Activated naive CD4-positive, alpha-beta T cell treated with anti-CD3 and anti-CD28 coated beads for 36 hours (primary cell): Measurements from ENCODE around the gene TLL2. TPM values are rescaled to one million over a fixed set of nuclear protein-coding genes. Genes with fewer than 3 reads are reported as not detected.

Experiments used
- CTCF ChIA-PET: fragments of 350-600 bp; sonication (Branson Sonifier 250); formaldehyde crosslinking; loops from one replicate; lab custom pipeline; 2021; ENCODE audit warnings: antibody characterized with exemption; lab: Charles Lee
- DNase-seq: peaks from one replicate; pipeline ENCODE4 v3.0.0-alpha.2; 2020
- H3K27ac Mint-ChIP-seq: one replicate; pipeline ENCODE4 v1.8.0; 2021; ENCODE audit warnings: mild to moderate bottlenecking, mixed read lengths
- H3K27me3 Mint-ChIP-seq: one replicate; pipeline ENCODE4 v1.8.0; 2021; ENCODE audit warnings: low read depth, mixed read lengths
- H3K36me3 Mint-ChIP-seq: one replicate; pipeline ENCODE4 v1.8.0; 2021; ENCODE audit warnings: low read depth, mixed read lengths
- H3K4me1 Mint-ChIP-seq: one replicate; pipeline ENCODE4 v1.8.0; 2021; ENCODE audit warnings: low read depth, mixed read lengths
- H3K4me3 Mint-ChIP-seq: one replicate; pipeline ENCODE4 v1.8.0; 2021; ENCODE audit warnings: mild to moderate bottlenecking, moderate library complexity, mixed read lengths
- H3K9me3 Mint-ChIP-seq: one replicate; pipeline ENCODE4 v1.8.0; 2021; ENCODE audit warnings: mixed read lengths
- intact Hi-C: fragments of 100-400 bp; cut with micrococcal nuclease; formaldehyde crosslinking; loops from one replicate; pipeline ENCODE4 v1.15.1; 2023
- total RNA-seq, 2 experiments: library from RNA; stranded (reverse); gene quantifications; one replicate each; pipeline ENCODE4 v1.2.3, GENCODE V29; 2021

Gene TLL2
- total RNA-seq, 2 experiments from 2014 or later: 0.07 TPM; not detected in 1

DNA sequence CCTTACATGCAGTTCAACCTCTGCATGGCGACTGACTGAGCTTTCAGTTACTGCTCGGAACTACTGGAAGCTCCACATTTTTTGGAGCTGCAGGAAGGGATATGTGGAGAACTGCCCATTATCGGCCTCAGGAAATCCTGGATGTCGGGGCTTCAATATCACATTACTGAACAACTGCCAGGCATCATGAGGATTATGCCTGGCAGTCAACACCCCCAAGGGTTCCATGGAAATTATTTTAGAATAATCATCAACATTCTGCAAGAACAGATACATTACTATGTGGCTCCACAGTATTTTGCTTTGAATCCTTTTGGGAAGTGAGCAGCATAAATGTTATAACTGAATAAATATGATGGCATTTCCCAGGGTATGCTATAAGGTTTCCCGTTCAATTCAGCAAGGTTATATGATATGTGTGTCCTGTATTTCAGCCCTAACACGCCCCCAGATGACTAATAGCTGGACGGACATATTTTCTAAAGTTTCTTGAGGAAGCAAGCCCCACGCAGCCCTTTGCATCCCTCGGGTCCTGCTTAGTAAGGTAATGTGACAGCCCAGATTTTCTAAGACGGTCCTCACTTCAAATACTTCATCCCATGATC lies 101.9 kb downstream of the TLL2 start:
- Mint-ChIP-seq H3K4me3 (no peak overlapping the region), H3K36me3 (no peaks in the 10 kb centered on the region), H3K9me3 (no peaks in the 10 kb centered on the region), H3K27me3 (peaks cover 12% of the 10 kb centered on the region), H3K4me1 (no peaks in the 10 kb centered on the region), H3K27ac (no peak overlapping the region)
- no peak for DNase-seq
- intact Hi-C loops: no loop called here
- CTCF ChIA-PET: interaction anchor here (0.6 to 1.4 kb wide), 4 partner anchors 37 to 661 kb away, joined by 3 to 4 read pairs (median 3); partner anchors contain the start of gene TLL2

DNA sequence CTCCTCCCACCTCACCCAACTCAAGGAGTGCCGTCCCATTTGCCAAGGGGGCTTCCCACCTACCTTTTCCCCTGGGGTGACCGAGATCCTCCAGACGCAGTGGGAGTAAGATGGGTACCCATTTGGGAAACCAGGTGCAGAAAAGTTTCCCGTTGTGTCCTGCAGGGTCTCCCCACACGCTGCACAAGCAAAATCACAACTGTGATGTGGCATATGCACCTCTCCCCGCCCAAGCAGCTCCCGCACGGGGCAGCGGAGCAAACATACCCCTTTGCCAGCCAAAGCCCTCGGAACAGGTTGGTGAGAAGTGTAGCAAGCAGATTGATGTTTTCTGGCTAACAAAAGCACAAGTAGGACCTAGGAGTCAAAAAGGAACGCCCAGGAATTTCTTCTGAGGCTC lies 103.4 kb downstream of the TLL2 start:
- CTCF ChIA-PET: no interaction called here
- Mint-ChIP-seq H3K4me3 (no peak overlapping the region), H3K36me3 (no peaks in the 10 kb centered on the region), H3K9me3 (no peaks in the 10 kb centered on the region), H3K4me1 (no peaks in the 10 kb centered on the region), H3K27me3 (peaks cover 19% of the 10 kb centered on the region), H3K27ac (no peak overlapping the region)
- no peak for DNase-seq
- intact Hi-C loops: no loop called here

DNA sequence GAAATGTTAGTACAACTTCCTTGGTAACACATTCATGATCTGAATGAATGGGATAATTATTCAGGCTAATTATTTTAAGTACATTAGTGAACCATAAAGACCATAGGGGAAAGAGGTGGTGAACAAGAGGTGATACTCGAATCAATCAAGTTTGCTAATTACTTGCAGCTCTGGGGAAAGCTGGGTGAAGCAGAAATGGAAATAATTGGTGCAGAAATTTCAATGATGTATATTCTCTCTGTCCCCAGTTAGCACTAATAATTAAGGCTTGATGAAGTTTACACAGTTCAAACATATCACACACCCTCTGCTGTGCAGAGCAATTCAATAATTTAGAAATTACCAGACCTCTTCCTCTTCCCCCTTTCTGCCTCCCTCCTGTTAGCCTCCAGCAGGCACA lies 105.5 kb downstream of the TLL2 start:
- CTCF ChIA-PET: no interaction called here

DNA sequence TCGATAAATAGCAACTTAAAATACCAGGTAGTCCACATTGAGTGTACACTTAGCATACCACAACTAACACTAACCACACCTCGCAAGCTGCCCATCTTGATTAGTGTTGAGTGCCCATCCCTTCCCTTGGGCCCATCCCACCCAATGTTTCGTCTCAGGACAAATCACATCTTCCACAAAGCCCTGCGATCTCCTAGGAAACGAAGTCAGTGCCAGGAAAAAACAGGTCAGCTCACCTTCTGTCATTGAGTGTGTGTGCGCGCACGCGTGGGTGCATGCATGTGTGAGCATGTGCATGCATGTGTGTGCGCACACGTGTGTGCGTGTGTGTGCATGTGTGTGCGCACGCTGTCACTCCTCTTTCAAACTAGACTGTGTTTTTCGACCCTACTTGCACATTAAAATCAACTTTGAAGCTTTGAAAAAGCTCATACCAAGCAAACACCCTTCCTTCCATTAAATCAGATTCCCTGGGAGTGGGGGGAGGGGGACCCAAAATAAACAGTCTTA lies 106.1 kb downstream of the TLL2 start:
- Mint-ChIP-seq H3K36me3 (no peaks in the 10 kb centered on the region), H3K4me3 (no peak overlapping the region), H3K4me1 (no peaks in the 10 kb centered on the region), H3K9me3 (no peaks in the 10 kb centered on the region), H3K27me3 (peaks cover 16% of the 10 kb centered on the region), H3K27ac (no peak overlapping the region)
- DNase-seq: no peak
- intact Hi-C loops: no loop called here
- CTCF ChIA-PET: interaction anchor here (0.6 kb wide), 1 partner anchor 33 kb away, joined by 3 read pairs; no protein-coding TSS in a partner anchor

More for the DNA sequence above, 105.5 kb downstream of the TLL2 start:
- H3K4me1 Mint-ChIP-seq: no peaks in the 10 kb centered on the region
- no peak overlapping the region for H3K27ac Mint-ChIP-seq
- no peak for DNase-seq
- no peaks in the 10 kb centered on the region for H3K9me3 Mint-ChIP-seq
- H3K36me3 Mint-ChIP-seq: no peaks in the 10 kb centered on the region
- H3K27me3 Mint-ChIP-seq: peaks cover 19% of the 10 kb centered on the region
- intact Hi-C loops: no loop called here
- no peak overlapping the region for H3K4me3 Mint-ChIP-seq

DNA sequence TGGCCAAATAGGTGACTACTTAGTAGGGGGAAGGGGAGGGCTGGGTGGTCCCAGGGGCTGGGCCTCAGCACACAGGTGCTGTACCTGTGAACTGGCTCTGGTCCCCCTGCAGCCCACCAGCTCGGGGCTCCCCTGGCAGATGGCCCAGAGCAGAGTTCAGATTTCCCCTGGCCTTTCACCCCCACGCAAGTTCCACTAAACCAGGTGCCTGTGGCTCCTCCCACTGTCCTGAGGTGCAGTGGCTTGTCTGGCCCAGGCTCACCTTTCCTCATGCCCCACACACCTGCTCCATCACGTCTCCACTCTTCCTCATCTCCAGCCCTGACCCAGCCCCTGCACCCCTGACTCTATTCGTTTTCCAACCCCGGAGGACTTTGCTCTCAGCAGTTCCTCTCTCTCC lies 107.6 kb downstream of the TLL2 start:
- CTCF ChIA-PET: no interaction called here
- intact Hi-C loops: no loop called here

DNA sequence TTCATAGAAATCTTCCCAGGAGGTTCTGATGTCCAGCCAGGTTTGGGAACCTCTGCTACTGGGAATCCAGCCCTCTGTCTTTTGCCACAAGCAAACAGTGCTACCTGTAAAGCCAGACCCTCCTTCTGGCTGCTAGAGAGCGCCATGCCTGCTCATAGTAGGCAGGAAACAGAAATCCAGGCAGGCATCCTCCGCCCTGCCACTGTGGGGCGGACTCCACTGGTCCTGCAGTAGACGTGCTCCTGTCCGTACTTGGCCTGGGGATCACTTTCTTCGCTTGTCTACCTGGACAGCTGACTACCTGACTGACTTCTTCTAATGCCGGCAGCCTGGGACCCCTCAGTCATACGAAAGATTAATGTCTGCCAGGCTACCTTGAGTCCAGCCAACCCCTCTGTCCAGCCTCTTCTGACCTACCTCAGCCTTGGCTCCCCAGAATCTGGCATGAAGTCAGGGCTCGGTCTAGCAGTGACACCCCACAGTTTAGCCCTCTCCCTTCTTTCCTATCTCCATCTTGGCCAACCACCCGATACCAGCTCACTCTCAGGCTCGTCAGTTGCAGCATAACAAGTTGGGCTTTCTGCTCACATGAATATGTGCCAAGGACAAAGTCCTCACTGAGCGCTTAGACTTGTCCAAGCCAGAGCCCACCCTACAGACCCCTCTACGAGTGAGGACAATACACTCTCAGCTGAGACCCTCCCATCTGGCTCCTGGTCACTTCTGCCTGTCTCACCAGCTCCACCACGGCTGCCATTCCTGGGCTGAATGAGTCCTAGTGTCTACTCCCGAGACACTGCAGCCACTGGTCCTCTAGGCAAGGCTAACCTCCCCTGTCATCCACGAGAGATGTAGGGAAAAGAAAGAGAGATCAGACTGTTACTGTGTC lies 111.1 kb downstream of the TLL2 start:
- CTCF ChIA-PET: interaction anchor here (0.6 kb wide), 1 partner anchor 22 kb away, joined by 3 read pairs; no protein-coding TSS in a partner anchor

More for the DNA sequence above, 107.6 kb downstream of the TLL2 start:
- Mint-ChIP-seq H3K9me3 (no peaks in the 10 kb centered on the region), H3K4me1 (no peaks in the 10 kb centered on the region), H3K27ac (no peak overlapping the region), H3K27me3 (peaks cover 19% of the 10 kb centered on the region), H3K4me3 (no peak overlapping the region), H3K36me3 (no peaks in the 10 kb centered on the region)
- no peak for DNase-seq

DNA sequence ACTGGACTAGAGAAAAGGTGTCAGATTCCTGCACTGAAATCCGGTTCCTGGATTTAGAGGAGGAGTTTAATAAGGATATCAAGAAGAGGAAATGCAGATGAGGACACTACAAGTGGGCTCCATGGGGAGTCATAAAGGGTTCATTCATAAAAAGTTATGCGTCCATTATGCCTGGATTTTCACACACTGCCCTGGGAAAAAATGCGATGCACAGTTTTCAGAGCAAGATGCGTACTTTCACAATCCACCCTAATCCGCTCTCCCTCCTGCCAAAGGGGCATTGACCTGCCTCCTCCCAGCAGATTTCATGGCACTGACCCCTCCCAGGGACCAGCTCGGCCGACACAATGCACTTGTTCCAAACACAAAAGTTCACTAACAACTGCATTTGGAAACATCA lies 112.7 kb downstream of the TLL2 start:
- Mint-ChIP-seq H3K27me3 (peaks cover 21% of the 10 kb centered on the region), H3K4me1 (no peaks in the 10 kb centered on the region), H3K4me3 (no peak overlapping the region), H3K27ac (no peak overlapping the region), H3K9me3 (no peaks in the 10 kb centered on the region), H3K36me3 (no peaks in the 10 kb centered on the region)
- CTCF ChIA-PET: no interaction called here
- DNase-seq: no peak
- intact Hi-C loops: no loop called here

More for the DNA sequence above, 111.1 kb downstream of the TLL2 start:
- H3K9me3 Mint-ChIP-seq: no peaks in the 10 kb centered on the region
- no peaks in the 10 kb centered on the region for H3K4me1 Mint-ChIP-seq
- DNase-seq: no peak
- H3K4me3 Mint-ChIP-seq: no peak overlapping the region
- intact Hi-C loops: no loop called here
- H3K27me3 Mint-ChIP-seq: peaks cover 25% of the 10 kb centered on the region
- H3K27ac Mint-ChIP-seq: no peak overlapping the region
- H3K36me3 Mint-ChIP-seq: no peaks in the 10 kb centered on the region

DNA sequence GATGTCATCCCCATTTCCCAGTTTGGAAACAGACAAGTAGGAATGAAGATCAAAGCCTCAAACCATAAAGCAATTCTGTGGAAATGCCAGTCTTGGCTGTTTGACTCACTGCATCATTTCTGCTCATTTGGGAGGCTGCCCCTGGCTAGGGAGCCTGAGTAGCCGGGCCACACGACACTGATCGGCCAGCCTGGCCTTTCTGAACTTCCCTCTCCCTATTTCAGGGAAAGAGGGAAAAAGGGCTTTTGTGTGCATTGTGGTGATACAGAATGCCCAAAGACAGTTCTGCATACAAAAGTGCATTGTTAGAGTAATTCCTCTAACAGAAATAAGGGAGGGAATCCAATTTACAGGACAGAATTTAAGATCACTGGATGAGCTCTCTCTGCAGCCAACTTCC lies 113.3 kb downstream of the TLL2 start:
- H3K27me3 Mint-ChIP-seq: peaks cover 21% of the 10 kb centered on the region
- intact Hi-C loops: no loop called here
- no peaks in the 10 kb centered on the region for H3K36me3 Mint-ChIP-seq
- CTCF ChIA-PET: no interaction called here
- no peak for DNase-seq
- no peak overlapping the region for H3K27ac Mint-ChIP-seq
- H3K4me3 Mint-ChIP-seq: no peak overlapping the region
- H3K9me3 Mint-ChIP-seq: no peaks in the 10 kb centered on the region
- H3K4me1 Mint-ChIP-seq: no peaks in the 10 kb centered on the region

DNA sequence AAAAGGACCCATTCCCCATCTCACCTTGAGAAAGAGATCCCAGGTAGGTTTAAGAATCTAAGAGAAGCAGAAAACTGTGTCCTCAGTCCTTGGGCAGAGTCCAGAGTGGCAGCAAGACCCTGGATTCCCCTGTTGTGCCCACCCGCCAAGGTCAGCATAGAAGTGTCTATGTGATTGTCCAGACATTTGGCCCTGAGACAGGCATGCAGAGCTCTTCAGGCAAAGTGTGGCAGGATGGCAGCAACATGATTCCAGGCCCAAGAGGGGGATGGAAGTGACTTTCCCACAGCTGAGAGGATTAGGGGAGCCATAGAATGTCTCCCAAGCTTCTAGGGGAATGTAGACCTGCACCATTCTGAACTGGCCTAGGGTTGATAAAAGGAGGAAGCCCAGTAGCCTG lies 115.8 kb downstream of the TLL2 start:
- intact Hi-C loops: loop anchor here (5.0 kb wide), 2 partner anchors 244 to 629 kb away; no protein-coding TSS in a partner anchor
- CTCF ChIA-PET: interaction anchor here (0.6 to 4.1 kb wide), 2 partner anchors 23 to 120 kb away, joined by 3 to 20 read pairs; no protein-coding TSS in a partner anchor
- Mint-ChIP-seq H3K9me3 (no peaks in the 10 kb centered on the region), H3K27me3 (peaks cover 21% of the 10 kb centered on the region), H3K4me3 (no peak overlapping the region), H3K27ac (no peak overlapping the region), H3K36me3 (no peaks in the 10 kb centered on the region), H3K4me1 (no peaks in the 10 kb centered on the region)
- no peak for DNase-seq

DNA sequence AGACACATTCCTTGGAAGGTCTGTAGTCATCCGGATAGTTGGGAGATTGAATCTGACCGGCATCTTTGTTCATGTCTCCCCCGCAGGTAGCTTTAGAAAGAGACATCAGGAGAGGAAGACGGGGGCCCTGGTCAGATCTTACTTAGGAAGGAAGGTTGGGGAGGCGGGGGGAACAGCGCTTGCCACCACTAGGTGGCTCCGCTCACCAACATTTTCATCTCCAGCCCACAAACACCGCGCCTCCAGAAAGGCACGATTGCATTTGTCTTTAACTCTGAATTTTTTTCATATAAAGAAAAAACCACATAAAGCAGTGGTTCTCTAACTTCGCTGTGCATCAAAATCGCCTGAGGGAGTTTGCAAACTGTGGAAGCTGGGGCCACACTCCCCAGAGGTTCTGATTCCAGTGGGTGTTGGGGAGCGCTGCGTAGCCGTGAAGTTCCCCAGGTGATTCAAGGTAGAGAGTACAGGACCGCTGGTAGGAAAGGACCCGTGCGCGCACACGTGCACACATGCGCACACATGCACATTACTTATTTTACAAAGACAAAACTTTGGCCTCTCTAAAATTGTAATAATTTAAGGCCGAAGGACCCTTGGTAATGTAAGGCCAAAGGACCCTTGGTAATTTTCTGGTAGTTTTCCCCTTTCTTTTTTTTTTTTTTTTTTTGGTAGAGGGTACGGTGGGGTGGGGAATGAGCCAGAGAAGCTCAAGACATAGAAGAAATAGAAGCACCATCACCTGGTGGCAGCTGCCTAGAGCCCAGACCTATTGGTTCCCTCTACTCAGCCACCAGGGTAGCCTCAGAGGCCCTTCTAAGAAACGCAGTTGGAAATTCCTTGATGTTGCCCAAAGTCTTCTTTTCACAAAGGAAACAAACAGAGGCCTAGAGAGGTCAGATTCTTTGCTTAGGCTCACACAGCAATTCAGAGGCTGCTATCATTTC lies 117.5 kb downstream of the TLL2 start:
- H3K4me1 Mint-ChIP-seq: no peaks in the 10 kb centered on the region
- H3K36me3 Mint-ChIP-seq: no peaks in the 10 kb centered on the region
- CTCF ChIA-PET: interaction anchor here (0.6 to 4.1 kb wide), 13 partner anchors 10 to 1644 kb away, joined by 3 to 20 read pairs (median 4); partner anchors contain the start of gene TLL2
- no peaks in the 10 kb centered on the region for H3K9me3 Mint-ChIP-seq
- peak overlapping the region; percentile 28 for H3K4me3 Mint-ChIP-seq
- peak; percentile 75 for DNase-seq
- H3K27ac Mint-ChIP-seq: no peak overlapping the region
- intact Hi-C loops: loop anchor here (1.0 to 5.0 kb wide), 7 partner anchors 21 to 631 kb away; partner anchors contain the start of genes PIK3AP1 and TLL2
- peaks cover 15% of the 10 kb centered on the region for H3K27me3 Mint-ChIP-seq

DNA sequence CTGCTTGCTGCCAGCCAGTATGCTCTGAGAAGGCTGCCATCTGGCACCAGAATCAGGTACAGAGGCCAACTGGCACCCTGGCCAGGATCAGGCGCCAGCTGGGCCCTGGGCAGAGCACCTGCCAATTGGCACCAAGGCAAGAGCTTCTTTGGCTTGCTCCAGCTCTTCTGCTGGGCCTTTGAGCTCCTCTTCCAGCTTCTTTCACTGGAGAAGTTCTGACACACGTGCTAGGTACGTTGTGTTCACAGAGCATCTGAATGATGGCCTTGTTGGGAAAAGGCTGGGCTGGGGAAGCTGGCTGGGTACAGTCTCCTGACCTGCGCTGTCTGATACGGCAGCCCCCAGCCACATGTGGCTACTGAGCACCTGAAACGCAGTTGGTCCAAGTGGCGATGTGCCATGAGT lies 123.3 kb downstream of the TLL2 start:
- peaks cover 1% of the 10 kb centered on the region for H3K27me3 Mint-ChIP-seq
- H3K27ac Mint-ChIP-seq: no peak overlapping the region
- CTCF ChIA-PET: interaction anchor here (0.9 to 1.1 kb wide), 2 partner anchors 124 to 253 kb away, joined by 3 read pairs; partner anchors contain the start of gene TLL2
- no peak for DNase-seq
- intact Hi-C loops: no loop called here
- H3K9me3 Mint-ChIP-seq: no peaks in the 10 kb centered on the region
- no peaks in the 10 kb centered on the region for H3K4me1 Mint-ChIP-seq
- no peak overlapping the region for H3K4me3 Mint-ChIP-seq
- H3K36me3 Mint-ChIP-seq: no peaks in the 10 kb centered on the region
